GM12891 (cell line): ENCODE results near the gene STRIP2.

Experiments used
- POLR2A ChIP-seq: IDR thresholded peaks from 2 replicates; pipeline ENCODE4 v1.6.1; 2011; ENCODE audit warnings: low read depth, low read length, control low read depth
- POLR2AphosphoS5 ChIP-seq: IDR thresholded peaks from 2 replicates; pipeline ENCODE4 v1.6.1; 2011; ENCODE audit warnings: low read depth, low read length, control low read depth
- TAF1 ChIP-seq: IDR thresholded peaks from 2 replicates; pipeline ENCODE4 v1.6.1; 2011; ENCODE audit warnings: low read depth, low read length, control low read depth

GRCh38 chr7:129422727-129423126 is 11.5 kb upstream of the STRIP2 start:
- TF ChIP-seq POLR2AphosphoS5 (no peak), POLR2A (no peak), TAF1 (no peak)
